ENCODE data around the gene MIER1.

GRCh38 chr1:66931590-66931989 lies 6.8 kb downstream of the MIER1 start:
- TF ChIP-seq, protein P1, sequence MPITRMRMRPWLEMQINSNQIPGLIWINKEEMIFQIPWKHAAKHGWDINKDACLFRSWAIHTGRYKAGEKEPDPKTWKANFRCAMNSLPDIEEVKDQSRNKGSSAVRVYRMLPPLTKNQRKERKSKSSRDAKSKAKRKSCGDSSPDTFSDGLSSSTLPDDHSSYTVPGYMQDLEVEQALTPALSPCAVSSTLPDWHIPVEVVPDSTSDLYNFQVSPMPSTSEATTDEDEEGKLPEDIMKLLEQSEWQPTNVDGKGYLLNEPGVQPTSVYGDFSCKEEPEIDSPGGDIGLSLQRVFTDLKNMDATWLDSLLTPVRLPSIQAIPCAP (CRISPR knock-in tag; IDR thresholded peaks at IDR 0.05; ENCODE audit: borderline replicate concordance), result no peak
- TF ChIP-seq SMC3 (conservative IDR thresholded peaks at IDR 0.05; ENCODE audit: insufficient read depth, low read depth, low read length) (no peak), POLR2A (conservative IDR thresholded peaks at IDR 0.05) (no peak), MLX (CRISPR knock-in tag; conservative IDR thresholded peaks at IDR 0.05) (no peak), BHLHE40 (IDR thresholded peaks at IDR 0.05; ENCODE audit: low read length) (no peak), ZNF232 (CRISPR knock-in tag; IDR thresholded peaks at IDR 0.05) (no peak)
- TF ChIP-seq, protein P2, sequence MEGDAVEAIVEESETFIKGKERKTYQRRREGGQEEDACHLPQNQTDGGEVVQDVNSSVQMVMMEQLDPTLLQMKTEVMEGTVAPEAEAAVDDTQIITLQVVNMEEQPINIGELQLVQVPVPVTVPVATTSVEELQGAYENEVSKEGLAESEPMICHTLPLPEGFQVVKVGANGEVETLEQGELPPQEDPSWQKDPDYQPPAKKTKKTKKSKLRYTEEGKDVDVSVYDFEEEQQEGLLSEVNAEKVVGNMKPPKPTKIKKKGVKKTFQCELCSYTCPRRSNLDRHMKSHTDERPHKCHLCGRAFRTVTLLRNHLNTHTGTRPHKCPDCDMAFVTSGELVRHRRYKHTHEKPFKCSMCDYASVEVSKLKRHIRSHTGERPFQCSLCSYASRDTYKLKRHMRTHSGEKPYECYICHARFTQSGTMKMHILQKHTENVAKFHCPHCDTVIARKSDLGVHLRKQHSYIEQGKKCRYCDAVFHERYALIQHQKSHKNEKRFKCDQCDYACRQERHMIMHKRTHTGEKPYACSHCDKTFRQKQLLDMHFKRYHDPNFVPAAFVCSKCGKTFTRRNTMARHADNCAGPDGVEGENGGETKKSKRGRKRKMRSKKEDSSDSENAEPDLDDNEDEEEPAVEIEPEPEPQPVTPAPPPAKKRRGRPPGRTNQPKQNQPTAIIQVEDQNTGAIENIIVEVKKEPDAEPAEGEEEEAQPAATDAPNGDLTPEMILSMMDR (IDR thresholded peaks at IDR 0.05 in 2 of 3, conservative IDR thresholded peaks at IDR 0.05 in 1 of 3; ENCODE audit: insufficient read depth in 2 of 3, low read depth in 1 of 3, low read length in 3 of 3), result no peak

Data from K562 (cell line).